HUDEP-2 (cell line): ENCODE data around the gene RAD51D.
A peak's percentile ranks its signal among the peaks of the same experiment; 100 is the strongest.
"Not testable (repeated sequence)": the region's sequence is repeated elsewhere in the genome, so short reads cannot be mapped to it uniquely, and the experiment has no call there.

Source experiments
- DNase-seq, 76 experiments: peaks; one replicate each; lab custom pipeline; 2025; ENCODE audit not compliant: unreplicated experiment in 76 of 76; lab: John Stamatoyannopoulos, UW

Gene RAD51D

DNA sequence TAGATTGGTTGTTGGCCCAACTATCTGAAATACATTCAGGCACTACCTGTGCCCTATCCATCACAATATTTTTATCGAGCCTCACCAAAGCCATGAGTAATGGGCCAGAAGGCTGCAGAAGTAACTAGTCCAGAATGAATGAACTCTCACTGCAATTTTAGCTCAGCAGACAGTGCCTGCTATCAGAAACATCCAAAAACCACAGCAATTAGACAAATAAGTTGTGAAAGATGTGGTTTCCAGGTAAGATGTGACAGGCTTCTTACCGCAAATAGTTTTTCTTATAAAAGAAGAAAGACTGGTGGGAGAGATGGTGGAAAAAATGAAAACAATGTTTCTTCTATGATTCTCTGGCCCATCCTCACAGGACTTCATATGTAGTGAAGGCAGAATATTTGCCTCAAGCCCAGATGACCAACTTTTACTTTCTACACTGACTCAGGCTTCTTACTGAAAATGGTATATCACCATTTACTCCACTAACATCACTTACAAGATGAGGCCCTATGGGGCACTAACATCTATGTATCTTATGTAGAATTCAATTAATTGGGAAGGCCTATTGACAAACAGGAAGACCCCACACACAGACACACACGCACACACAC lies 46.4 kb downstream of the RAD51D start:
- no peak for DNase-seq

DNA sequence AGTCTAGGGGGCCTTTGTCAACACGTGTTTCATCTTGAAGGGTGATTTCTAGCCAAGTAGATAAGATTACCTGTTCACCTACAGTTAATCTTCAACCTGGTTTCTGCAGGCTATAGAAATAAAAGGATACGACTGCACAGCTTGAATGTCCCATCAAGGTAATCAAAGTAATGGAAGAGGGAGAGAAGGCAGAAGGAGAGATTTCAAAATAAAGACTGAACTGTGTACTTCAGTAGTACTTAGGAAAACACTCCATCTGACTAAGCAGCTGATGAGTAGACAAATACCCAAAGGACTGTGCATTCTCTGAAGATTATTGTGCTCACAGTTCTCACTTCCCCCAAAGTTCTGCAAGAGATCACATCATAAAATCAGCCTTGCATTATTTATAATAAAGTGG lies 50.3 kb downstream of the RAD51D start:
- DNase-seq, result no peak

DNA sequence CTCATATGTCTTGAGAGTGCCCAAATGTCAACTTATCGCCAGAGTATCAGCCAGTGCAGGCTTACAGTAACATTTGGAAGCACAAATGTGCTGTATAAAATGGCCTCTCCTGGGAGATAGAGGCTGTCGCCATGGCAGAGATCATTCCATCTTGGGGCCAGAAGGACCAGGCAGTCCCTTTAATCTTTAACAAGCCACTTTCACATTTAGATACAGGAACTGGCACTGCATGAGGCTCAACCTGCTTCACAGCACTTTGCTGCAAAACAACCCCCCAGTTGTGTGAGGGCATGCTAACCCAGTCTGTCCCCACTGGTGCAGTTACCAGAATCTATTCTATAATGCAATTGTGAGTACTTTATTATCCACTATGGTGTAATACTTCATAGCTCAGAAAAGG lies 51.4 kb downstream of the RAD51D start:
- DNase-seq, result no peak

DNA sequence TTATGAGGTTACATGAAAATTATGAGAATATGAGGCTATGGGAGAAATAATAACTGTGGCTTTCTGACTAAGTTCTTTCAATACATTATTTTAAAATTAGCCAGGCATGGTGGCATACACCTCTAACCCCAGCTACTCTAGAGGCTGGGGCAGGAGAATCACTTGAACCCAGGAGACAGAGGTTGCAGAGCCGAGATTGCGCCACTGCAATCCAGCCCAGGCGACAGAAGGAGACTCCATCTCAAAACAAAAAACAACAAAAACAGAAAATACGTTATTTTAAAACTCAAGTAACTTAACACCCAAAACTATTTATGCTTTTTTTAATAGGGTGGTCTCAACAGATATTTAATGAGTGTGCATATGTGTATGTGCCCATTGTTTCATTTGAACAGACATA lies 53.8 kb downstream of the RAD51D start:
- no peak for DNase-seq

DNA sequence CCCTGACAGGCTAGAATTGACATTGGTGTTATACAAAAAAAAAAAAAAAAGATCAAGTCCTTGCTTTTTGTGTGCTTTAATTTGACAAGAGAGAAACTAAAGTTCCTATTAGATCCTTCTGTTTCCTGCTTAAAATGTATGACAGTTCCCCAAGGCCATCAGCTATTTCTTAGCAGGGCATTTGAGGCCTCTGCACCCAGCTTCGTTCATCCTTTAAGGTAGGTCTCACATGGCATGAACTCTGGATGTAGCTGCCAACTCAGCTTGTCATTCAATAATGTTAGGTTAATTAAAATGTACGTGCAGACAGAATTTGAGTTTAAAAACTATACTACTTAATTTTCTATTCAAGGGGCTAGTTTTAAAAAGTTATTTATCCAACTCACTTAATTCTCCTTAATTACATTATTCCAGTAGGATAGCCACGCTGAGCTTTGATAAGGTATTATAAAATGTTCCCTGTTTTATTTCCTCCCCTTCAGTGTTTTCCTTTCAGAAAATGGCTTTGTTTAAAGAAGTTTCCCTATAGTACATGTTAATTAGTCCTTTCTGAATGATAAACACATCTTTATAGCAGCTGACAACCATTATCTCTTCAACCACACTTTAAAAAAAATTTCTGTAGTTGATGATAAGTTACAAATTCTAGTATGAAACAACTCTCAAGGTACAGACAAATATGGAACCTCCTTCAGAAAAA lies 55.0 kb downstream of the RAD51D start:
- DNase-seq, result peak in 26 of 76 experiments; percentile 4 to 86 (median 50)

DNA sequence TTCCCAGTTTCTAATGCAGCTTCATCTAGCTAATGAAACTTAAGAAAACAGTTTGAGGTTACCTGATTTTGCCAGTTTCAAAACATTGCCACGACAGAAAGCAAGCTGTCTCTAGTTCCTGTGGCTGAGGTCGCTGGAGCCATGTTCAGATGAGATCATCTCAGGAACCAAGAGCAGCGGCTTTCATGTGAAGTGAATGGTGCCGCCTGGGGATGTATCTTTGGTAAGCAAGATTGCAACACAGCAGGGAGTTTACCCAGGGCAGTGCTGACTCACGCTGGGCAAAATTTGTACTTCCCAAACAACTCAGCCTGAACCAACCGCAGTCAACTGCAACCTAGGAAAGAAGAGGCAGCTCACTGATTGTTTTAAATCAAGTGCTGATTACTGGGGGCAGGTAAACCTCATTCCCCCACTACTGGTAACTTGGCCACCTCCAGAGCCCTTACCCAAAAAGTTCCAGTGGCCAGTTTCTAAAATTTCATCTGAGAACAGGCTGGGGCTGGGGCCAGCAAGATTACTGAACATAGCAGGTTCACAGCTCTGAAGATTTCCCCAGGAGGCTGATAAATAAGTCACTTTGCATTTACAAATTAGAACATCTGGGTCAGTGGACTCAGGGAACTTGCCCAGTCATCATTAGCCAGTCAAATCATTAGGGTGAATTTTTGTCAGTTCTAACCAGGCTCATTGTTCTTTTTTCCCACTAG lies 56.0 kb downstream of the RAD51D start, which contains the start of gene RFFL:
TSS of gene RFFL (minus strand) at position 194 of the 710 bp plus-strand sequence. CDS start 37,154 bp downstream, outside the sequence.
- peak in 74 of 76 experiments; percentile 16 to 88 (median 74) for DNase-seq

DNA sequence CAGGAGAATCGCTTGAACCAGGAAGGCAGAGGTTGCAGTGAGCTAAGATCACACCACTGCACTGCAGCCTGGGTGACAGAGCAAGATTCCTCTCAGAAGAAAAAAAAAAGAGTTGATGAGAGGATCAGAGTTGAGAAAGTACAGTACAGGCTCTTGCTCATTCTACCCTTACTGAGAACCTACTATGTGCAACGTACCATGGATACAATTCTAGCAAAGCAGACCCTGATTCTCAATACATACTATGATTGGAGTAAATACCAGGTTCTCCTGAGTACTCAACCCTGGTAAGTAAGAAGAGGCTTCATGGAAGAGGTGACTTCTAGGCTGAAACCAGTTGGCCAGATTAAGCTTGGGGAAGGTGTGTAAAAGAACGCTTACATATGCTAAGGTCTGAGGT lies 57.4 kb downstream of the RAD51D start:
- DNase-seq, result no peak

DNA sequence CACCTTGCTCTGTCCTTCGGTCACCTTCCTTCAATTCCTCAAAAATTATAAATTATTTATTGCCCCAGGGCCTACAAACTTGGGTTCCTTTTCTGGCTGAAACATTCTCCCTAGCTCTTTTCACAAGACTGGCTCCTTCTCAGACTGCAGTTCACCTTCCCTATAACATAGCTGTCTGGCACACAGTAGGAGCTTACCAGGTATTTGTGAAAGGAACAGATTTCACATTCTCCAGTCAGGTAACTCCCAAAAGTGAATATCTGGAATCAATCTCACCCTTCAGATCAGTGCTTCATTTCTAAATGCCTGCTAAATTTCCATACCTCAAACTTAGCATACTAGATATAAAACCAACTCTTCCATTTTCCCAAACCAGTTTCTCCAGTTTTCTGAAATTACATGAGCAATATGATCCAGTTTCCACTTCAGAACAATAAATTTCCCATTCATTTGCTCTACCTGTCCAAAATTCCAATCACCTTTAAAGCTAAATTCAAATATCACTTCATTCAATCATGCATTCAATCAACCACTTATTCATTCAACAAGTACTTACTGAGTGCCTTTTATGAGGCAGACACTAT lies 62.2 kb downstream of the RAD51D start:
- no peak for DNase-seq

DNA sequence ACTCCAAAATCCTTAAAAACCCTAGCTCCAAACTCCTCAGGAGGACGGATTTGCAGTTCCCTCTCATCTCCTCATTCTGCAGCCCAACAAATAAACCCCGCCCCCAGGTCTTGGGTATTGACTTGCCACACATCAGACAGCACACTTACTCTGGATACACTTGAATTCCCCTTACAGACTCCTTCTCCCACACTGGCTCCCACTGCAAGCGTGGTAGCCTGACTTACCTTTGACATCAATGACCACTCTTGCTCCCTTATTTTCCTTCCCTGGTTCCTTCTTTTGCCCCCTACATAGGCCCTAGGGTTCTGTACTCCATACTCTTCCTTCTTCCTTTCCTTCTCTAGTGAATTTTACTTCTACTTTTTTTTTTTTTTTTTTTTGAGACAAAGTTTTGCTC lies 63.6 kb downstream of the RAD51D start:
- no peak for DNase-seq

DNA sequence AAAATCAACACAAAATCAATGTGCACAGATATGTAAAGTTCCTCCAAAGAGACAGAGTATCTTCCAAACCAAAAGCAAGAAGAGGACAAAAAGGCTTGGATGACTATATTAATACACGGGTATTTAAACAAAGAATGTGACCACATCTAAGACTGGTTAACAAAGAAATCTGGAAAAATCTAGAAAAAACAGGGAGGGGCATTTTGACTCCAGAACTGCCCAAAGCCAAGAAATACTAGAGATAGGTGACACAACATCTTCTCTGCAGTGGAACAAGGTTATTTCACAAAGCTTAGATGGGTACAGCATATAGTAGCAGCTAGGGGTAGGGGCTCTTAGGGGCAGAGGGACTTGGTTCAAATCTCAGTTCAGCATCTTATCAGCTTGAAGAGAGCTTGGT lies 66.5 kb downstream of the RAD51D start:
- no peak for DNase-seq

DNA sequence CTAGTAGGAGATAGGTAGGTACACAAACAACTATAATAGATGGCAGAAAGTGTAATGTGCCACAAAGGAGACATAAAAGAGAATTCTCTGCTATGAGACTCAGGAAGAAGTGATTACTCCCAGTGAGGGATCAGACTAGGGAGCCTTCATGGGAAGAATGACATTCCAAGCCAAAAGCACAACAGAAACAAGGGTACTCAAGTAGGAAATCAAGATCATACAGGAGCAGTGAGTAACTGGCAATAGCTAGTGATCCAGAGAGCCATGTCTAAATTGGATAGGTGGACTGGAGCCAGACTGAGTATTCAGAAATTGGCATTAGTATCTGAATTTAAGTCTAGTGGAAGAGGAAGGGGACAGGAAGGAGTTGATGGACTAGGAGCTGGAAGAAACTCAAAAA lies 66.9 kb downstream of the RAD51D start:
- no peak for DNase-seq

DNA sequence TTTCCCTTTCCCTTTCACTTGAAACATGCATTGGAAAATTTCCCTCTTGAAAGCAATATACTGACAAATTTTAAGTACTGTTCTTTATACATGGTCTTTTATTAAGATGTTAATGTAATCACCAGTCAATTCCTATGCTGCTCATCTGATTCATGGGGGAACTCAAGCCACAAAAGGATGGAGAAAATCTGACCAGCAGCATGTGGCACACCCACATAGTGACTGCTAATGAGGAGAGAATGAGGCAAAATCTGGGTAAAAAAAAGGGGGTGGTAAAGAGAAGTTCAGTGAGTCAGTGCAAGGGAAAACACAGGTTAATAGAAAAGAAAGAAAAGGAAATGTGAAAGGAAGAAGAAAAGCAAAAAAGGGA lies 67.4 kb downstream of the RAD51D start:
- no peak for DNase-seq

DNA sequence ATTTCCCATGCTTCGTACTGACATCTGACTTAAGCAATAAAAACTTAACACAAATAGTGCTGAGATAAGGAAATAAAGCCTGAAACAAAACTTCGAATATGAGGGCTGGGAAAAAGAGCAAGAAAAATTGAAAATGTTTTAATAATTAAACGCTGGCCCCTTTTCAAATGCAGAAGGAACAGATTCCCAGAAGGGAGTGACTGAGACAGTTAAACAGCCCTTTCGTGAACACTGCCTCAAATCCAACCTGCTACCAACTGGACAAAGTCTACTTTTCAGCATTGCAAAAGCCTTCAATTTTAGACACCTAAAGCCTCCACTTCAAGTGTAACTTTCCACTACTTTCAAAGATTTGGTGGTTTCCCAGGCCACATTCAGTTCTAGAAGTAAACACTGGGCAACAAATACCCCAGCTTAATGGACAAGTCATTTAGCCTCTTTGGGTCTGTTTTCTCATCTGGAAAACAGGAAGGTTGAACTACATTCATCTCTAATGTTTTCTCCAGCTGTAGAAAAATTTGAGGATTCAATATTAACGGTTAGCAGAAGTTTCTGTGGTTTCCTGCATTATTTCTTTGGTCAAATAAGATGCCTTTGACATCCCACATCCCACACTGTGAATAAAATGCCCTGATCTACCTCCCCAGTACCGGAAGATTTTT lies 68.0 kb downstream of the RAD51D start:
- DNase-seq, result peak in 1 of 76 experiments; percentile 30

DNA sequence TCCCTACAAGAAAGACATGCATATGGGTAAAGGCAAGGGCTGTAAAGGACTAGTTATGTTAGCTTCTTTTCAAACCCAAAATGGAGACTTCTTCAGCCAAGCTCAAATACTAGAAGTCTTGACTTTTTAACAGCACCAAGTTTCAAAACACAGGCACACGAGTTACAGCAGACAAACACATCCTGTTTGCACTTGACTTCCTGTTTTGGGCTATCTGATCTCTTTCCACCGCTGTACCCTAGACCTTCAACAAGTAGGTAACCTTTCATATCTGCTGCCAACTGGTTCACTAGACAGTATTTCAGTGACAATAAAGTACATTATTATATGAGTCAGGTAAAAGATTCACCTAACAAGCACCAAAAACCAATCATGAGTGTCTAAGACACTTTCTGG lies 68.5 kb downstream of the RAD51D start:
- DNase-seq, result peak in 22 of 76 experiments; percentile 2 to 54 (median 22)

DNA sequence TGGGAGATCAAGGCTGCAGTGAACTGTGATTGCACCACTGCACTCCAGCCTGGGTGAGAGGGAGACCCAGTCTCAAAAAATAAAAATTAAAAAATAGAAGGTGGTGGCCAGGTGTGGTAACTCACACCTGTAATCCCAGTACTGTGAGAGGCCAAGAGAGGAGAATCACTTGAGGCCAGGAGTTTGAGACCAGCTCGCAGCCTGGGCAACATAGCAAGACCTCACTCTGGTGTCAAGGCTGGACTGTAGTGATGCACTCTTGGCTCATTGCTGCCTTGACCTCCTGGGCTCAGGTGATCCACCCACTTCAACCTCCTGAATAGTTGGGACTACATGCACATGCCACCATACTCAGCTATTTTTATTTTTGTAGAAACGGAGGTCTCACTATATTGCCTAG lies 69.5 kb downstream of the RAD51D start:
- no peak for DNase-seq

DNA sequence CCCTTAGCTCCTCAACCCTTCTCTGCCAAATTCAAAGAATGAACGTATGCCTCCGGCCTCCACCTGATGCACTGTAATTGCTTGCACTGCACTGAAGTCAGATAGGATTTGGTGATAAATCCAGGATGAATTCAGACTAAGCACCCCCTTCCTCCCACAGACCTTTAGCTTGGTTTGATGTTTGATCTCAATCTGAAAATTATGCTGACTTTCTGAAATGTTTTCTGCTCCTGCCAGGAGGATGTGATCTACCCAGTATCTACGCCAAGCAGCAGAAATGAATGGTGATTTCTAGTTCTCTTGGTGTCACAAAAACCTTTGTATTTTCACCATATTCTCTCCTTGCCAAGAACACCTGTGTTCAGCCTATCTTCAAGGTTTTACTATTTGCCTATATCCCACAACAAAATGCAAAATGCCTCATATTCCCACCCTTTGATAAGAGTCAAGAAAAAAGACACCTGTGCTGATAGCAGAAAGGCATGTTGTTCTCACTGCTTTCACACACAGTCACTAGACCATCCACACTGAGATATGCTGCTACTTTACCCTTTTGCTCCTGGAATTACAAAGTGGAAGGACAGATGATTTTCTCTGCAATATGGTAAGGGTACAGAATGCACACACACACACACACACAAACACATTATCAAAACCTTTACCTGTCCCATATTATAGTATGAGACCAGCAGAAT lies 70.8 kb downstream of the RAD51D start:
- no peak for DNase-seq

DNA sequence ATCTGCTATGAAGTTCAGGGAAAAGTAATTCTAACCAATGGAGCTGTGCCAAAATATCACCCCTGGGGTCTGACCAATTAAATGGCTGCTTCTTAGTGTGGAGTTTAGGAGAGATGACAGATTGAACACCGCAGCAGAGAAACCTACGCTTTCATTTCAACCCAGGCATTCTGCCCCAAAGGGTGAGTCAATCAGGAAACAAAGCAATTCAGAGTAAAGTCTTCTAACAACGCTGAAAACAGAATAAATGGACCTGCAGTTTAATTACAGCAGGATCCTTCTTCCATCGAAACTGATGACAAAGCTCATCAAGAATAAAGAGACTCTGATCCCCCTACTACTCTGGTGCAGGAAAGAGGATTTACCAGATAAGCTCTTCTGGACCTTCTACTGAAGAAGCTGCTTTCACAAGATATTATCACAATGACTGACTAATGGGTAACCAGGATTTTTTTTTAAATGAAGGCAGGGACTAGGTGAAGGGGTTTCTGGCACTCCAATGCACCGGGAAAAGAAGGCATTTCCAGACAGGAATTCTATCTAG lies 72.8 kb downstream of the RAD51D start:
- peak in 1 of 76 experiments; percentile 4 for DNase-seq

DNA sequence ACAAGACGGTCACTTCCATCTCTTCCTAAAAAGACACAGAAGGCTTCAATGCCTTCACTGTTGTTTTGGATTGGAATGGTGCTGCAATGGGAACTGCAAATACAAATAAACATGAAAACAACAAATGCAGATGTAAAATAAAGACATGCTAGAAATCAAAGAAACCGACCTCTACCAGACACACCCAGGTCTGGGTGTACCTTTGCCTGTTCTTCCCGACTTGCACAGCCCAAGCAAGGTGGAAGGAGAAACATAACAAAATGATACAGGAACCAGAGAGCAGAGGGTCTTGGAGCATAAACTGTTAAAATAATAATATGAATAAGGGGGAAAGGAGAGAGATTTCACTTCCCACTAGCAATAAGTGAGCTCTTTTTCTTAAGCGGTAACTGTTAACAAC lies 73.4 kb downstream of the RAD51D start:
- DNase-seq, result no peak

DNA sequence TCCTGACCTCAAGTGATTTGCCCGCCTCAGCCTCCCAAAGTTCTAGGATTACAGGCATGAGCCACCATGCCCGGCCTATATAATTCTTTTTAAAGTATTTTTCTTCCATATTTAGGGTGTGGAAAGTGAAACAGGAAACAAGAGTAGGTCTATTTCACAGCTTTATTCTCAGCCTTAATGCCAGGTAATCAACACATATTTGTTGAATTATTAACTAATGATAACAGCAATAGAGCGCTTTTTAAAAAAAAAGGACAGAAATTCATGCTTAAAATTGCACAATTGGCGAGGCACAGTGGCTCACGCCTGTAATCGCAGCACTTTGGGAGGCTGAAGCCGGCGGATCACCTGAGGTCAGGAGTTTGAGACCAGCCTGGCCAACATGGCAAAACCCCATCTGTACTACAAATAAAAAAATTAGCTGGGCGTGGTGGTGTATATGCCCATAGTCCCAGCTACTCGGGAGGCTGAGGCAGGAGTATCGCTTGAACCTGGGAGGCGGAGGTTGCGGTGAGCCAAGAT lies 74.1 kb downstream of the RAD51D start:
- DNase-seq, result not testable (repeated sequence)

DNA sequence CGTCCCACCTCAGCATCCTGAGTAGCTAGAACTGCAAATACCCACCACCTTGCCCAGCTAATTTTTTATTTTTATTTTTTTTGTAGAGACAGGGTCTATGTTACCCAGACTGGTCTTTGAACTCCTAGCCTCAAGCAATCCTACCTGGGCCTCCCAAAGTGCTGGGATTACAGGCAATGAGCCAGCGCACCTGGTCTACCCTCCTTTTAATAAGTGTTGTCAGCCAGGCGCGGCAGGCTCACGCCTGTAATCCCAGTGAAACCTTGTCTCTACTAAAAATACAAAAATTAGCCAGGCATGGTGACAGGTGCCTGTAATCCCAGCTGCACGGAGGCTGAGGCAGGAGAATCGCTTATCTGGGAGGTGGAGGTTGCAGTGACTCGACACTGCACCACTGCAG lies 75.5 kb downstream of the RAD51D start:
- no peak for DNase-seq
